HepG2 (cell line): ENCODE data around the gene CTSA. TPM values are rescaled to one million over a fixed set of nuclear protein-coding genes. Genes with fewer than 3 reads are reported as not detected.

Experiments used
- ATAC-seq: fragments of 200-7000 bp; cut with Tn5 transposase; 3 replicates; pipeline ENCODE4 v1.9.1; 2020; ENCODE audit warnings: mild to moderate bottlenecking, moderate library complexity
- BruUV-seq: library from RNA; stranded (reverse); fragments of 400-500 nt; replicated peaks from 2 replicates; lab custom pipeline; 2021; lab: Mats Ljungman, UMichigan
- CTCF ChIA-PET: fragments of 300-600 bp; formaldehyde crosslinking; extraction: SDS; loops from one replicate; lab custom pipeline; 2021; ENCODE audit warnings: low total read pairs, inconsistent platforms, low intra/inter-chr PET ratio; lab: Yijun Ruan, JAX
- POLR2A ChIA-PET: fragments of 350-600 bp; sonication (Branson Sonifier 250); formaldehyde crosslinking; loops from one replicate; lab custom pipeline; 2020; ENCODE audit warnings: antibody characterized with exemption, inconsistent platforms; lab: Yijun Ruan, JAX
- DNase-seq: peaks from one replicate; pipeline ENCODE4 v3.0.0-alpha.2; 2015; ENCODE audit warnings: low spot score
- FAIRE-seq: peaks from 3 replicates; lab custom pipeline; 2011; peaks lifted over from hg19 to GRCh38; lab: Jason Lieb, UNC
- H2AFZ ChIP-seq: one replicate; pipeline ENCODE4 v1.6.1; 2011; ENCODE audit warnings: low read length, inconsistent platforms
- H3K27ac ChIP-seq: fragments of 300-600 bp; 3 replicates; pipeline ENCODE4 v1.8.0; 2011; ENCODE audit warnings: mixed run types, mild to moderate bottlenecking, mixed read lengths, low read length, inconsistent platforms; ENCODE audit not compliant: insufficient read depth; ENCODE audit errors: extremely low read length
- H3K27me3 ChIP-seq, 2 experiments: fragments of 200-600 bp in 1 of 2; 2 replicates in 1 of 2; 3 replicates in 1 of 2; pipeline versions ENCODE4 v1.6.0 to v1.8.0; 2011; ENCODE audit warnings: low read length in 2 of 2, mild to moderate bottlenecking in 2 of 2, moderate library complexity in 2 of 2, inconsistent platforms in 1 of 2; ENCODE audit not compliant: insufficient read depth in 2 of 2, control insufficient read depth in 1 of 2
- H3K36me3 ChIP-seq, 2 experiments: fragments of 200-600 bp in 1 of 2; replicated peaks in 1 of 2; 2 replicates in 1 of 2; 3 replicates in 1 of 2; pipeline versions ENCODE4 v1.5.1 to v1.8.0; 2011; ENCODE audit warnings: low read length in 2 of 2, inconsistent platforms in 1 of 2; ENCODE audit not compliant: insufficient read depth in 2 of 2, control insufficient read depth in 1 of 2
- H3K4me1 ChIP-seq: 2 replicates; pipeline ENCODE4 v1.5.1; 2012; ENCODE audit warnings: low read length, inconsistent platforms; ENCODE audit not compliant: insufficient read depth
- H3K4me2 ChIP-seq: 2 replicates; pipeline ENCODE4 v1.6.0; 2011; ENCODE audit warnings: low read depth, low read length, inconsistent platforms
- H3K4me3 ChIP-seq, 3 experiments: fragments of 200-600 bp in 1 of 3; sonication (generic), shearing (Covaris generic) in 1 of 3; replicated peaks in 1 of 3; 2 replicates each; pipeline ENCODE4 v1.5.1; 2011 to 2016; ENCODE audit warnings: low read length in 3 of 3, inconsistent platforms in 2 of 3, low read depth in 2 of 3, mild to moderate bottlenecking in 2 of 3, control low read depth in 1 of 3, mixed read lengths in 1 of 3; ENCODE audit not compliant: insufficient read depth in 1 of 3
- H3K79me2 ChIP-seq: one replicate; pipeline ENCODE4 v1.6.1; 2011; ENCODE audit warnings: low read length, inconsistent platforms; ENCODE audit not compliant: insufficient read depth
- H3K9ac ChIP-seq: 2 replicates; pipeline ENCODE4 v1.6.0; 2011; ENCODE audit warnings: mild to moderate bottlenecking, low read depth, low read length, inconsistent platforms; ENCODE audit not compliant: insufficient read depth
- H3K9me3 ChIP-seq: 2 replicates; pipeline ENCODE4 v1.5.1; 2012; ENCODE audit warnings: mild to moderate bottlenecking, low read length
- H4K20me1 ChIP-seq: 2 replicates; pipeline ENCODE4 v1.6.0; 2011; ENCODE audit warnings: inconsistent platforms, mild to moderate bottlenecking, low read length, moderate library complexity; ENCODE audit not compliant: insufficient read depth
- ARID2 ChIP-seq: sonication (generic); formaldehyde crosslinking; IDR thresholded peaks from 2 replicates; pipeline ENCODE4 v1.8.1; 2022; ENCODE audit warnings: mild to moderate bottlenecking, missing genetic modification reagents, borderline replicate concordance
- ARNT2 ChIP-seq: sonication (generic); formaldehyde crosslinking; IDR thresholded peaks from 2 replicates; pipeline ENCODE4 v1.8.0; 2022; ENCODE audit warnings: mild to moderate bottlenecking, low read depth, missing genetic modification reagents, moderate library complexity
- GZF1 ChIP-seq: sonication (generic); formaldehyde crosslinking; IDR thresholded peaks from 2 replicates; pipeline ENCODE4 v1.5.1; 2020; ENCODE audit warnings: mild to moderate bottlenecking, missing genetic modification reagents
- HES4 ChIP-seq: sonication (generic); formaldehyde crosslinking; IDR thresholded peaks from 2 replicates; pipeline ENCODE4 v1.9.0; 2021; ENCODE audit warnings: mild to moderate bottlenecking, missing genetic modification reagents, borderline replicate concordance
- POGK ChIP-seq: sonication (generic); formaldehyde crosslinking; conservative IDR thresholded peaks from 2 replicates; pipeline ENCODE4 v1.8.0; 2022; ENCODE audit warnings: mild to moderate bottlenecking, moderate library complexity, missing genetic modification reagents
- SP2 ChIP-seq: sonication (generic); formaldehyde crosslinking; IDR thresholded peaks from 2 replicates; pipeline ENCODE4 v1.5.1; 2020; ENCODE audit warnings: mild to moderate bottlenecking, missing genetic modification reagents
- XBP1 ChIP-seq: sonication (generic); formaldehyde crosslinking; IDR thresholded peaks from 2 replicates; pipeline ENCODE4 v1.5.0; 2020; ENCODE audit warnings: missing genetic modification reagents
- ZMYM3 ChIP-seq: sonication (generic); formaldehyde crosslinking; IDR thresholded peaks from 2 replicates; pipeline ENCODE4 v1.5.1; 2020; ENCODE audit warnings: mild to moderate bottlenecking, missing genetic modification reagents
- ZNF280D ChIP-seq: sonication (generic); formaldehyde crosslinking; IDR thresholded peaks from 2 replicates; pipeline ENCODE4 v1.5.1; 2020; ENCODE audit warnings: mild to moderate bottlenecking, missing genetic modification reagents
- ZNF292 ChIP-seq: sonication (generic); formaldehyde crosslinking; IDR thresholded peaks from 2 replicates; pipeline ENCODE4 v1.8.1; 2022; ENCODE audit warnings: mild to moderate bottlenecking, low read depth, missing genetic modification reagents, borderline replicate concordance
- ZNF619 ChIP-seq: sonication (generic); formaldehyde crosslinking; IDR thresholded peaks from 2 replicates; pipeline ENCODE4 v1.4.0; 2020; ENCODE audit warnings: mild to moderate bottlenecking, missing genetic modification reagents
- ZNF839 ChIP-seq: sonication (generic); formaldehyde crosslinking; IDR thresholded peaks from 2 replicates; pipeline ENCODE4 v1.4.0; 2020; ENCODE audit warnings: missing genetic modification reagents, mild to moderate bottlenecking, borderline replicate concordance
- ZSCAN9 ChIP-seq: IDR thresholded peaks from 2 replicates; pipeline ENCODE4 v1.6.1; 2016; ENCODE audit warnings: borderline replicate concordance
- WGBS: methylation state at CpG from one replicate; pipeline ENCODE4 v1.1.6; 2017; ENCODE audit warnings: low lambda C conversion rate; 5-methylcytosine and 5-hydroxymethylcytosine counted together
- in situ Hi-C: cut with HindIII; loops from 2 replicates; pipeline ENCODE4 v1.10.0; 2017; ENCODE audit warnings: low pct_unique_long_range_greater_than_20kb; ENCODE audit not compliant: extremely low pct_ligation_motif_present
- intact Hi-C: fragments of 100-400 bp; cut with micrococcal nuclease; formaldehyde crosslinking; loops from one replicate; pipeline ENCODE4 v1.10.0; 2022; ENCODE audit not compliant: unreplicated experiment
- polyA plus RNA-seq, 8 experiments: library from polyadenylated mRNA; depleted of rRNA in 3 of 8; stranded (reverse) in 7 of 8; unstranded in 1 of 8; fragments of >200 nt; fragmentation: Illumina TruSeq in 4 of 8; extraction: Trizol in 4 of 8; gene quantifications; 2 replicates each; pipeline versions ENCODE4 v1.2.1 to v1.2.3, GENCODE V29; 2011 to 2016; ENCODE audit warnings: low read depth in 4 of 8, missing spikeins in 1 of 8, mixed read lengths in 1 of 8; ENCODE audit not compliant: insufficient read depth in 1 of 8
- total RNA-seq, 5 experiments: library from RNA; depleted of rRNA; stranded (reverse); fragments of >200 nt; fragmentation: Illumina TruSeq; extraction: Trizol; gene quantifications; 2 replicates each; pipeline ENCODE4 v1.2.3, GENCODE V29; 2016; ENCODE audit warnings: low read depth in 1 of 5
- TF ChIP-seq, protein P1 (sequence below): sonication (generic); formaldehyde crosslinking; IDR thresholded peaks from 2 replicates; pipeline ENCODE4 v1.4.0; 2020; ENCODE audit warnings: missing genetic modification reagents

CTSA gene
- total and polyA plus RNA-seq, 2 of the 13 experiments (the other 11 are each of a cell fraction or from before 2014, with no cell fraction given): 202 to 231 TPM

GRCh38 chr20:45912344-45912682 lies 21.2 kb downstream of the CTSA start:
- intact Hi-C loops: no loop called here
- in situ Hi-C loops: no loop called here
- Histone ChIP-seq H4K20me1 (no peaks in the 10 kb centered on the region), H3K4me3 (peak overlapping the region; percentile 29 to 66 (median 56)), H3K79me2 (no peaks in the 10 kb centered on the region), H3K4me1 (peaks cover 57% of the 10 kb centered on the region), H3K27me3 (peaks cover 0 to 8% of the 10 kb centered on the region in 2 experiments; a peak in 3 of 5 replicates), H3K27ac (no peak overlapping the region), H3K9ac (peak overlapping the region; percentile 46), H3K9me3 (no peaks in the 10 kb centered on the region), H2AFZ (no peak overlapping the region), H3K4me2 (peak overlapping the region; percentile 71), H3K36me3 (no peaks in the 10 kb centered on the region)
- no TSS peak for BruUV-seq
- 24% methylated on average over 4 of the region's 4 CpGs for WGBS
- DNase-seq: no peak
- ChIA-PET CTCF (no interaction called here), POLR2A (interaction anchor here (0.8 to 8.8 kb wide), 6 partner anchors 7 to 48 kb away, joined by 3 to 164 read pairs (median 6); partner anchors contain the start of genes CTSA, NEURL2 and PCIF1)
- no peak for FAIRE-seq
- ATAC-seq: no peak
- TF ChIP-seq ARNT2 (CRISPR knock-in tag) (no peak), HES4 (CRISPR knock-in tag) (no peak), POGK (CRISPR knock-in tag) (0 out of 2 replicates have a peak, but pooled peaks have one; percentile 21), ZNF839 (CRISPR knock-in tag) (peak; percentile 46; the same call in 1 of the 2 replicates), ARID2 (CRISPR knock-in tag) (peak; percentile 2; the same call in 1 of the 2 replicates), ZSCAN9 (no peak), SP2 (CRISPR knock-in tag) (no peak), XBP1 (CRISPR knock-in tag) (no peak), ZNF619 (CRISPR knock-in tag) (0 out of 2 replicates have a peak, but pooled peaks have one; percentile 8), GZF1 (CRISPR knock-in tag) (peak; percentile 14; the same call in 1 of the 2 replicates), ZNF280D (CRISPR knock-in tag) (peak; percentile 64; the same call in 1 of the 2 replicates), ZNF292 (CRISPR knock-in tag) (no peak), ZMYM3 (CRISPR knock-in tag) (0 out of 2 replicates have a peak, but pooled peaks have one; percentile 41)
- TF ChIP-seq, protein P1, sequence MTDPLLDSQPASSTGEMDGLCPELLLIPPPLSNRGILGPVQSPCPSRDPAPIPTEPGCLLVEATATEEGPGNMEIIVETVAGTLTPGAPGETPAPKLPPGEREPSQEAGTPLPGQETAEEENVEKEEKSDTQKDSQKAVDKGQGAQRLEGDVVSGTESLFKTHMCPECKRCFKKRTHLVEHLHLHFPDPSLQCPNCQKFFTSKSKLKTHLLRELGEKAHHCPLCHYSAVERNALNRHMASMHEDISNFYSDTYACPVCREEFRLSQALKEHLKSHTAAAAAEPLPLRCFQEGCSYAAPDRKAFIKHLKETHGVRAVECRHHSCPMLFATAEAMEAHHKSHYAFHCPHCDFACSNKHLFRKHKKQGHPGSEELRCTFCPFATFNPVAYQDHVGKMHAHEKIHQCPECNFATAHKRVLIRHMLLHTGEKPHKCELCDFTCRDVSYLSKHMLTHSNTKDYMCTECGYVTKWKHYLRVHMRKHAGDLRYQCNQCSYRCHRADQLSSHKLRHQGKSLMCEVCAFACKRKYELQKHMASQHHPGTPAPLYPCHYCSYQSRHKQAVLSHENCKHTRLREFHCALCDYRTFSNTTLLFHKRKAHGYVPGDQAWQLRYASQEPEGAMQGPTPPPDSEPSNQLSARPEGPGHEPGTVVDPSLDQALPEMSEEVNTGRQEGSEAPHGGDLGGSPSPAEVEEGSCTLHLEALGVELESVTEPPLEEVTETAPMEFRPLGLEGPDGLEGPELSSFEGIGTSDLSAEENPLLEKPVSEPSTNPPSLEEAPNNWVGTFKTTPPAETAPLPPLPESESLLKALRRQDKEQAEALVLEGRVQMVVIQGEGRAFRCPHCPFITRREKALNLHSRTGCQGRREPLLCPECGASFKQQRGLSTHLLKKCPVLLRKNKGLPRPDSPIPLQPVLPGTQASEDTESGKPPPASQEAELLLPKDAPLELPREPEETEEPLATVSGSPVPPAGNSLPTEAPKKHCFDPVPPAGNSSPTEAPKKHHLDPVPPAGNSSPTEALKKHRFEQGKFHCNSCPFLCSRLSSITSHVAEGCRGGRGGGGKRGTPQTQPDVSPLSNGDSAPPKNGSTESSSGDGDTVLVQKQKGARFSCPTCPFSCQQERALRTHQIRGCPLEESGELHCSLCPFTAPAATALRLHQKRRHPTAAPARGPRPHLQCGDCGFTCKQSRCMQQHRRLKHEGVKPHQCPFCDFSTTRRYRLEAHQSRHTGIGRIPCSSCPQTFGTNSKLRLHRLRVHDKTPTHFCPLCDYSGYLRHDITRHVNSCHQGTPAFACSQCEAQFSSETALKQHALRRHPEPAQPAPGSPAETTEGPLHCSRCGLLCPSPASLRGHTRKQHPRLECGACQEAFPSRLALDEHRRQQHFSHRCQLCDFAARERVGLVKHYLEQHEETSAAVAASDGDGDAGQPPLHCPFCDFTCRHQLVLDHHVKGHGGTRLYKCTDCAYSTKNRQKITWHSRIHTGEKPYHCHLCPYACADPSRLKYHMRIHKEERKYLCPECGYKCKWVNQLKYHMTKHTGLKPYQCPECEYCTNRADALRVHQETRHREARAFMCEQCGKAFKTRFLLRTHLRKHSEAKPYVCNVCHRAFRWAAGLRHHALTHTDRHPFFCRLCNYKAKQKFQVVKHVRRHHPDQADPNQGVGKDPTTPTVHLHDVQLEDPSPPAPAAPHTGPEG (CRISPR knock-in tag): 0 out of 2 replicates have a peak, but pooled peaks have one; percentile 16
